Prostate gland (tissue), 2 donors: Measurements from ENCODE around the gene B4GALNT1. TPM values are rescaled to one million over a fixed set of nuclear protein-coding genes. Genes with fewer than 3 reads are reported as not detected.
A peak's percentile ranks its signal among the peaks of the same experiment; 100 is the strongest.

Experiments
- DNase-seq: peaks from one replicate; pipeline ENCODE4 v3.0.0-alpha.2; 2019; ENCODE audit warnings: low spot score
- H3K27ac ChIP-seq, 2 donors: fragments of 200-600 bp; sonication (generic); 2 replicates each; pipeline ENCODE4 v1.5.1; 2017 to 2019
- H3K27me3 ChIP-seq: fragments of 200-600 bp; sonication (generic); replicated peaks from 2 replicates; pipeline ENCODE4 v1.5.1; 2019; ENCODE audit not compliant: insufficient read depth
- H3K36me3 ChIP-seq, 2 donors: fragments of 200-600 bp; sonication (generic); 1 replicate in 1 of 2; 2 replicates in 1 of 2; pipeline versions ENCODE4 v1.5.1 to v1.8.1; 2017 to 2019
- H3K4me1 ChIP-seq: fragments of 200-600 bp; sonication (generic); replicated peaks from 2 replicates; pipeline ENCODE4 v1.5.1; 2019
- H3K4me3 ChIP-seq, 2 donors: fragments of 200-600 bp; sonication (generic); 2 replicates each; pipeline ENCODE4 v1.5.1; 2017 to 2019
- H3K9me3 ChIP-seq: fragments of 200-600 bp; sonication (generic); 2 replicates; pipeline ENCODE4 v1.5.1; 2017
- CTCF ChIP-seq, 4 experiments: fragments of 200-600 bp in 2 of 4; fragments of 450-650 bp in 2 of 4; sonication (generic) in 2 of 4; IDR thresholded peaks; 1 replicate in 3 of 4; 2 replicates in 1 of 4; pipeline ENCODE4 v1.5.1; 2016 to 2019; ENCODE audit warnings: antibody characterized with exemption in 4 of 4, mild to moderate bottlenecking in 2 of 4, moderate library complexity in 2 of 4
- POLR2A ChIP-seq: fragments of 450-650 bp; IDR thresholded peaks from one replicate; pipeline ENCODE4 v1.6.1; 2016; ENCODE audit warnings: antibody characterized with exemption, mild to moderate bottlenecking
- POLR2AphosphoS5 ChIP-seq: sonication (generic); formaldehyde crosslinking; IDR thresholded peaks from one replicate; pipeline ENCODE4 v1.6.1; 2017; ENCODE audit warnings: antibody characterized with exemption
- WGBS: methylation state at CpG from one replicate; pipeline ENCODE4 v1.1.5; 2018; 5-methylcytosine and 5-hydroxymethylcytosine counted together
- intact Hi-C: fragments of 100-400 bp; cut with DNase I; formaldehyde crosslinking; loops from one replicate; pipeline ENCODE4 v1.14.2; 2022
- total RNA-seq, 2 donors: library from RNA; depleted of rRNA; stranded (reverse); fragments of >200 nt; gene quantifications; one replicate each; pipeline ENCODE4 v1.1.0, GENCODE V29; 2016

B4GALNT1 gene
- total RNA-seq, 2 donors from 2014 or later: 2.2 to 6.7 TPM

GRCh38 chr12:57604992-57605810 is 27.8 kb downstream of the B4GALNT1 start:
- intact Hi-C loops: loop anchor here (5.0 kb wide), 1 partner anchor 83 kb away; the partner anchor contains the start of genes DDIT3 and MBD6
- TF ChIP-seq POLR2AphosphoS5 (no peak), POLR2A (no peak), CTCF (IDR thresholded peaks at IDR 0.05) (no peak)
- 5% methylated on average over 25 of the region's 25 CpGs for WGBS
- Histone ChIP-seq H3K36me3 (no peaks in the 10 kb centered on the region), H3K4me3 (peak overlapping the region; percentile 84 to 89), H3K27ac (peak overlapping the region; percentile 92 to 96), H3K27me3 (no peaks in the 10 kb centered on the region), H3K9me3 (no peaks in the 10 kb centered on the region), H3K4me1 (no peaks in the 10 kb centered on the region)
- DNase-seq: no peak

GRCh38 chr12:57604454-57604991 is 28.5 kb downstream of the B4GALNT1 start, which contains the start of gene DTX3:
TSS of gene DTX3 (plus strand) at chr12:57604824. CDS start at chr12:57606518, 1,694 bp downstream.
- Histone ChIP-seq H3K4me3 (peak within 1 kb of the TSS; percentile 84 to 89), H3K9me3 (no peaks in the 10 kb centered on the region), H3K27me3 (no peaks in the 10 kb centered on the region), H3K36me3 (no peaks in the 10 kb centered on the region), H3K27ac (peak within 1 kb of the TSS; percentile 92 to 96), H3K4me1 (no peaks in the 10 kb centered on the region)
- DNase-seq: peak; percentile 66
- 2% methylated on average over 28 of the region's 36 CpGs for WGBS
- intact Hi-C loops: no loop called here
- TF ChIP-seq CTCF (IDR thresholded peaks at IDR 0.05): no peak
- TF ChIP-seq POLR2AphosphoS5: peak; percentile 16

DNA sequence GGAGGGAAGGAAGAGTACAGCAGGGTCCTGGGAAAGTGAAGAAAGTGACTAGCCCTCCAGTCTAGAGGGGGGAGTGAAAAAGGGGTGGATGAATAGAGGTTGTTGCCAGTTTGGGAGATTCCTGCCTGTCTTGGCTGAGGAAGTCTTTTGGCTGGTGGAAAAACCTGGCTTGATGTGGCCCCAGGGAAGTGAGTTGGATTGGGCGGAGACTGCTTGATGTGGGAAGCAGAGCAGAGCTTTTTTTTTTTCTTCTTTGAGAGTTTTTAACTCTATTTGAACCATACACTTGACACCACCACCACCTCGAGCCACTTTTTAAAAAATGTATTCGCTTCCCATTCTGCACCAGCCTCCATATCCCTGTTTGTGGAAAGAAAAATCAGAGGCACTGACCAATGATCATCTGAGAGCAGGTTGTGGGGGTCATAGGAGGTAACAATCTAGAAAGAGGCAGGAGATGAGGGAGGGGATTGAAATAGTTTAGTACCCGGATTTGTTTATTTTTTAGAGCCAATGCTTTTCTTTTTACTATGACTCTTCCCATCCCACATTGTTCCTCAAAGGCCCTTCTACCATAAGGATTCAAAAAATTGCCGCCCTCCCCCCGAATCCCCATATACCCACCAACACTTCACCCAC is 29.1 kb downstream of the B4GALNT1 start:
- intact Hi-C loops: no loop called here
- 10% methylated on average over 6 of the region's 6 CpGs for WGBS

GRCh38 chr12:57603324-57603723 is 29.7 kb downstream of the B4GALNT1 start:
- WGBS: 56% methylated on average over 2 of the region's 2 CpGs
- no peak for TF ChIP-seq CTCF (IDR thresholded peaks at IDR 0.05)
- no peak for TF ChIP-seq POLR2AphosphoS5
- no peak for TF ChIP-seq POLR2A
- DNase-seq: no peak
- Histone ChIP-seq H3K36me3 (no peaks in the 10 kb centered on the region), H3K4me1 (no peaks in the 10 kb centered on the region), H3K4me3 (no peak overlapping the region), H3K27ac (peak overlapping the region; percentile 92 to 96), H3K27me3 (no peaks in the 10 kb centered on the region), H3K9me3 (no peaks in the 10 kb centered on the region)
- intact Hi-C loops: no loop called here

More for the DNA sequence above, 29.1 kb downstream of the B4GALNT1 start:
- peak overlapping the region; percentile 92 to 96 for H3K27ac ChIP-seq
- no peaks in the 10 kb centered on the region for H3K27me3 ChIP-seq
- TF ChIP-seq CTCF (IDR thresholded peaks at IDR 0.05) (no peak), POLR2A (no peak), POLR2AphosphoS5 (peak; percentile 48)
- H3K4me1 ChIP-seq: no peaks in the 10 kb centered on the region
- DNase-seq: peak; percentile 59
- no peaks in the 10 kb centered on the region for H3K36me3 ChIP-seq
- H3K4me3 ChIP-seq: peak overlapping the region; percentile 84 to 89
- H3K9me3 ChIP-seq: no peaks in the 10 kb centered on the region
